Measurements from ENCODE around the gene ZBTB20.

Gene ZBTB20

GRCh38 chr3:114626751-114627150 is 520.3 kb downstream of the ZBTB20 start:
- DNase-seq (ENCODE audit: insufficient read length, low spot score) (no peak), FAIRE-seq (no peak)
- no peak for TF ChIP-seq CTCF (IDR thresholded peaks at IDR 0.05; ENCODE audit: insufficient read depth, missing control alignments)

- FAIRE-seq (no peak), DNase-seq (ENCODE audit: insufficient read length, low spot score) (no peak)
- TF ChIP-seq CTCF (IDR thresholded peaks at IDR 0.05; ENCODE audit: insufficient read depth, missing control alignments) = no peak
Observed at GRCh38 chr3:114624571-114625181, 522.4 kb downstream of the ZBTB20 start.

DNA sequence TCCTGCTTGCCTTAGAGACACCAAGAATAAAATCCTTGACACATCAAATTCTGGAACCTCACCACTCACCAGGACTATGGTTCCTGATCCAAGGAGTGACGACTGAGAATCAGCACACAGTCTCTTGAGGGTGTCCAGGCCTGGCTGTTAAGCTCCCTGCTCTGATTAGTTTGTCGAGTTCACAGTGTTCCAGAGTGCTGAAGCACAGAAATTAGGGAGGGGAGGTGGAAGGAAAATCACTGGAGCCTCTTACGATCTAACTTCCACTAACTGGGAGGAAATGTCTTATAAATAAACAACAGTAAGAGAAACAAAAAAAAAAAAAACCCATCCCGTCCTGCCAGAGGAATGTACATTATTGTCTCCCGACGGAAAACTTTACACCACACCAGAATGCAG is 523.0 kb downstream of the ZBTB20 start:
- FAIRE-seq = no peak

DNA sequence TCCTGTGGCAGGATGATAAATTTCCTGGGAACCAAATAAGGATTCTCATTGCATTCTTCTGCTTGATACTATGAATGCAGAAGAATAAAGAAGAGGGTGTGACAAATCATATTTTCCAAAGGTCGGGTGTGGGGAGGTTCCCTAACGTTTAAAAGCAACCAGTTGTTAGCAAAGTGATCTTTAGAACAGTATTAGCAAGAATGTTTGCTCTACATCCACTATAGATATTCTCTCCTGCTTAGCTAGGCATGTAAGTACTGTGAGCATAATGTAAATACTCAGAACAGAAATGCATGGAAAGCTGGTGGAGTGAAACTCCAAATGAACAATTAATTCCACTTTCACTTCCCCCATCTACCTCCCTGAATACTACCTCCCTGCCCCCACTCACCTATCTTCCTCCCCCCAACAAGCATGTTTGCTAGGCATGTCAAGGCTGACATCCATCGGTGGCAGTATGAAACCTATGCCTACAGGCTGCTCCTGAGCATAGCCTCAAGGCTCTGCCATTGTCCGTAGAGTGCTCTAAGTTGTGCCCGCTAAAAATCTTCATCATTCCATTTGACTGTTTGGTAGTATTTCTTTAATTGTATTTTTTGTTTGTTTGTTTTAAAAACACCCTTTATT is 523.6 kb downstream of the ZBTB20 start:
- no peak for TF ChIP-seq CTCF (IDR thresholded peaks at IDR 0.05; ENCODE audit: insufficient read depth, missing control alignments)
- DNase-seq (ENCODE audit: insufficient read length, low spot score) = no peak
- no peak for FAIRE-seq

More for the DNA sequence above, 523.0 kb downstream of the ZBTB20 start:
- no peak for DNase-seq (ENCODE audit: insufficient read length, low spot score)
- no peak for TF ChIP-seq CTCF (IDR thresholded peaks at IDR 0.05; ENCODE audit: insufficient read depth, missing control alignments)

DNA sequence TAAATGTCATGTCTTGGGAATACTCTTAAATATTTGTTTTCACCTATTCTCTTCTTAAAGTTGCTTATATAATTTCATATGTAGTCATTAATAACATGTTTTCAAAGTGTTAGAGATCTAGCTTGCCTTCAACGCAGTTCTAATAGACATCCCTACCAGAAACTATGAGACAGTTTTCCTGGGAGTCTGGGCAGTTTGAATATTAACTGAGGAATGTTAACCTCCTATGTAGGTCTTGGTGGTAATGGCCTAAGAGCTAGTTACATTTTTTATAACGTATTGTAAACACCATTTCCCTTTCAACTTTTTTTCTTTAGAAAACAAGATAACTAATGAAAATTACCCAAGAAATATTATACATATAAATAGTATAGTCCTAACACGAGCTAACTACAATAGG is 525.1 kb downstream of the ZBTB20 start:
- no peak for TF ChIP-seq CTCF (IDR thresholded peaks at IDR 0.05; ENCODE audit: insufficient read depth, missing control alignments)
- DNase-seq (ENCODE audit: insufficient read length, low spot score) = no peak
- no peak for FAIRE-seq

- TF ChIP-seq CTCF (IDR thresholded peaks at IDR 0.05; ENCODE audit: insufficient read depth, missing control alignments) = no peak
- no peak for DNase-seq (ENCODE audit: insufficient read length, low spot score)
- no peak for FAIRE-seq
Observed at GRCh38 chr3:114619771-114620170, 527.3 kb downstream of the ZBTB20 start.

- no peak for DNase-seq (ENCODE audit: insufficient read length, low spot score)
- FAIRE-seq = no peak
- no peak for TF ChIP-seq CTCF (IDR thresholded peaks at IDR 0.05; ENCODE audit: insufficient read depth, missing control alignments)
Observed at GRCh38 chr3:114615523-114616085, 531.5 kb downstream of the ZBTB20 start.
